Thoracic aorta (tissue), 2 donors: Measurements from ENCODE around the gene ATF1. TPM values are rescaled to one million over a fixed set of nuclear protein-coding genes. Genes with fewer than 3 reads are reported as not detected.

Experiments used
- ATAC-seq: fragments of 150-250 bp; one replicate; pipeline ENCODE4 v1.8.0; 2017; ENCODE audit warnings: low read depth; ENCODE audit not compliant: insufficient number of reproducible peaks, low FRiP score
- DNase-seq: peaks from one replicate; pipeline ENCODE4 v3.0.0-alpha.2; 2020; ENCODE audit warnings: low spot score
- H3K27ac ChIP-seq, 2 donors: fragments of 200-600 bp; sonication (generic); 1 replicate in 1 of 2; 2 replicates in 1 of 2; pipeline ENCODE4 v1.5.1; 2016; ENCODE audit warnings: mild to moderate bottlenecking in 2 of 2, moderate library complexity in 2 of 2
- H3K27me3 ChIP-seq: fragments of 200-600 bp; sonication (generic); replicated peaks from 2 replicates; pipeline ENCODE4 v1.6.0; 2016; ENCODE audit warnings: mild to moderate bottlenecking; ENCODE audit not compliant: insufficient read depth
- H3K36me3 ChIP-seq: fragments of 200-600 bp; sonication (generic); one replicate; pipeline ENCODE4 v1.5.1; 2016
- H3K4me1 ChIP-seq, 2 donors: fragments of 200-600 bp; sonication (generic); 1 replicate in 1 of 2; 2 replicates in 1 of 2; pipeline versions ENCODE4 v1.5.1 to v1.6.0; 2016; ENCODE audit warnings: low read depth in 2 of 2, mild to moderate bottlenecking in 1 of 2; ENCODE audit not compliant: control insufficient read depth in 1 of 2
- H3K4me3 ChIP-seq: fragments of 200-600 bp; sonication (generic); 2 replicates; pipeline ENCODE4 v1.5.1; 2016; ENCODE audit warnings: mild to moderate bottlenecking
- H3K9me3 ChIP-seq: fragments of 200-600 bp; sonication (generic); 2 replicates; pipeline ENCODE4 v1.5.1; 2016
- total RNA-seq, 2 donors: library from RNA; depleted of rRNA; stranded (reverse); fragments of >200 nt; gene quantifications; one replicate each; pipeline versions ENCODE4 v1.1.0 to v1.2.3, GENCODE V29; 2016
- TF ChIP-seq, protein P1 (sequence below): fragments of 200-600 bp; sonication (generic); IDR thresholded peaks from one replicate; pipeline ENCODE4 v1.5.1; 2019; ENCODE audit warnings: antibody characterized with exemption

ATF1 gene
- total RNA-seq, 2 donors from 2014 or later = 14.7 to 21.0 TPM

- TF ChIP-seq, protein P1, sequence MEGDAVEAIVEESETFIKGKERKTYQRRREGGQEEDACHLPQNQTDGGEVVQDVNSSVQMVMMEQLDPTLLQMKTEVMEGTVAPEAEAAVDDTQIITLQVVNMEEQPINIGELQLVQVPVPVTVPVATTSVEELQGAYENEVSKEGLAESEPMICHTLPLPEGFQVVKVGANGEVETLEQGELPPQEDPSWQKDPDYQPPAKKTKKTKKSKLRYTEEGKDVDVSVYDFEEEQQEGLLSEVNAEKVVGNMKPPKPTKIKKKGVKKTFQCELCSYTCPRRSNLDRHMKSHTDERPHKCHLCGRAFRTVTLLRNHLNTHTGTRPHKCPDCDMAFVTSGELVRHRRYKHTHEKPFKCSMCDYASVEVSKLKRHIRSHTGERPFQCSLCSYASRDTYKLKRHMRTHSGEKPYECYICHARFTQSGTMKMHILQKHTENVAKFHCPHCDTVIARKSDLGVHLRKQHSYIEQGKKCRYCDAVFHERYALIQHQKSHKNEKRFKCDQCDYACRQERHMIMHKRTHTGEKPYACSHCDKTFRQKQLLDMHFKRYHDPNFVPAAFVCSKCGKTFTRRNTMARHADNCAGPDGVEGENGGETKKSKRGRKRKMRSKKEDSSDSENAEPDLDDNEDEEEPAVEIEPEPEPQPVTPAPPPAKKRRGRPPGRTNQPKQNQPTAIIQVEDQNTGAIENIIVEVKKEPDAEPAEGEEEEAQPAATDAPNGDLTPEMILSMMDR = no peak
- ATAC-seq (no peak), DNase-seq (no peak)
- Histone ChIP-seq H3K27me3 (no peaks in the 10 kb centered on the region), H3K9me3 (no peaks in the 10 kb centered on the region), H3K27ac (no peak overlapping the region), H3K4me3 (no peak overlapping the region), H3K4me1 (no peaks in the 10 kb centered on the region), H3K36me3 (peaks cover 42% of the 10 kb centered on the region)
Observed at GRCh38 chr12:50742776-50743175, 21.1 kb upstream of the ATF1 start.

GRCh38 chr12:50745861-50746260, 18.0 kb upstream of the ATF1 start:
- TF ChIP-seq, protein P1 = no peak
- no peak overlapping the region for H3K27ac ChIP-seq
- H3K36me3 ChIP-seq = peaks cover 17% of the 10 kb centered on the region
- H3K4me3 ChIP-seq = no peak overlapping the region
- H3K9me3 ChIP-seq = no peaks in the 10 kb centered on the region
- DNase-seq = no peak
- no peak for ATAC-seq
- no peaks in the 10 kb centered on the region for H3K27me3 ChIP-seq
- H3K4me1 ChIP-seq = no peaks in the 10 kb centered on the region

DNA sequence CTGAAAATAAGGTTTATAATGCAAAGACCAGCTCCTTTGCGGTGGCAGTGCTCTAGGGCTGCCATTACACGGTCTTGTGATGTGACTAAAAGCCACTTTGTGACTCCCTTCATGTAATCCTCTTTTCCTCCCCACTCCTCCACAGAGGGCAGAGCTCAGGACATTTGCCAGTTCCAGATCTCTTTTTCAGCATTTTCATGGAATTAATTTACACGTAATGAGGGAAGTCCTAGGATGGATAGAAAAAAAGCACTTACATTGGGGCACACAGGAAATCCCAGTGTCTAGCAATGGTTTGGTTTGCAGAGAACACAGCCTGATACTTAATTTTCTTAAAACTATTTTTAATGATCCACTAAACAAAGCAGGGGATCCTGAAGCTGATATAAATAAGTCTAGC, 17.5 kb upstream of the ATF1 start:
- DNase-seq = no peak
- no peaks in the 10 kb centered on the region for H3K4me1 ChIP-seq
- TF ChIP-seq, protein P1 = no peak
- H3K36me3 ChIP-seq = peaks cover 17% of the 10 kb centered on the region
- no peak for ATAC-seq
- no peak overlapping the region for H3K27ac ChIP-seq
- no peaks in the 10 kb centered on the region for H3K9me3 ChIP-seq
- no peak overlapping the region for H3K4me3 ChIP-seq
- H3K27me3 ChIP-seq = no peaks in the 10 kb centered on the region

DNA sequence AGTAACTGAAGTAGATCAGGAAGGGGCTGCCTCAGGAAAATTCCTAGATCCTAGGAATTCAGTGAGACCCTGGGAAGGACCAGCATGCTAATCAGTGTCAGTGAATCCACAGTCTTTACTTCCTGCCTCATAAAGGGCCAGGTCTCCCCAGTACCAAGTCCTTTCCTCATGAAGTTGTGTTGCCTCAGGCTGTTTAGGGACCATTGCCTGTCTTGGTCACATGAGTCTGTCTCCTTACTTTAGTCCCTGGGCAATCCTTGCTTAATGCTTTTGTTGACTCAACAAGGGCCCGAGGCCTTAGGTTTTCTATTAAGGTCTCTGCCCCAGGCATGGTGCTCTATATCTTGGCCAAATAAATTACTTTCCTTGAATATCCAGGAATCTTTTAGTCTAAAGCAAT, 16.1 kb upstream of the ATF1 start:
- no peak for DNase-seq
- Histone ChIP-seq H3K27me3 (no peaks in the 10 kb centered on the region), H3K4me3 (no peak overlapping the region), H3K36me3 (peaks cover 17% of the 10 kb centered on the region), H3K27ac (no peak overlapping the region), H3K9me3 (no peaks in the 10 kb centered on the region), H3K4me1 (no peaks in the 10 kb centered on the region)
- TF ChIP-seq, protein P1 = no peak
- ATAC-seq = no peak

DNA sequence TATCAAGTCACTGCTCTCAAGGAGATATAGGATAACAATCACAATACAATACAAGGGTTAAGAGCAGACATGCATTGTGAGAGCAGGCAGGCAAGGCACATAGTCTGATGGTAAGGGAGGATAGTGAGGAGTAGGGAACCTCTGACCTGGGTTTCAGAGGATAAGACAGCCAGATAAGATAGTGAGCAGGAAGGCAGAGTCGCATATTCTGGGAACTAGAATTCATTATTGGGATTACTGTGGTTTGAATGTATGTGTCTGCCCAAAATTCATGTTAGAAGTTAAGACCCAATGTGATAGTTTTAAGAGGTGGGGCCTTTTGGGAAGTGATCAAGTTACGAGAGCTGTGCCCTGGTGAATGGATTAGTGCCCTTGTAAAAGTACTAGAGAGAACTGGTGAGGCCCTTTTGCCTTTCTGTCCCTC, 14.4 kb upstream of the ATF1 start:
- H3K27ac ChIP-seq = no peak overlapping the region
- no peaks in the 10 kb centered on the region for H3K27me3 ChIP-seq
- no peaks in the 10 kb centered on the region for H3K4me1 ChIP-seq
- no peaks in the 10 kb centered on the region for H3K9me3 ChIP-seq
- DNase-seq (no peak), ATAC-seq (no peak)
- peaks cover 17% of the 10 kb centered on the region for H3K36me3 ChIP-seq
- TF ChIP-seq, protein P1 = no peak
- no peak overlapping the region for H3K4me3 ChIP-seq
